ENCODE measurements around the gene B3GNT9.

- TF ChIP-seq GATA2 (IDR thresholded peaks at IDR 0.05; ENCODE audit: low read depth, low read length) (no peak), GATA3 (IDR thresholded peaks at IDR 0.05; ENCODE audit: low read depth, low read length) (no peak)
Measured at GRCh38 chr16:67192781-67193361, 42.1 kb upstream of the B3GNT9 start.

Data from SH-SY5Y (cell line).